Measurements from ENCODE around the gene KCTD5. TPM values are rescaled to one million over a fixed set of nuclear protein-coding genes. Genes with fewer than 3 reads are reported as not detected.

KCTD5 gene
- polyA plus RNA-seq, 1 donor (not counting 4 experiments of a cell fraction or from before 2014, with no cell fraction given), result 29.0 TPM

GRCh38 chr16:2745961-2746360 lies 63.6 kb downstream of the KCTD5 start:
- Histone ChIP-seq H4K20me1 (ENCODE audit: control insufficient read depth, extremely low read depth, insufficient read depth, low read length) (no peaks in the 10 kb centered on the region), H3K36me3 (ENCODE audit: control insufficient read depth in 2 of 2, extremely low read depth in 1 of 2, insufficient read depth in 2 of 2, low read length in 2 of 2) (peaks cover 0 to 2% of the 10 kb centered on the region in 2 experiments), H3K4me1 (ENCODE audit: control insufficient read depth, extremely low read depth, insufficient read depth, low read length) (no peaks in the 10 kb centered on the region), H3K79me2 (ENCODE audit: control insufficient read depth, insufficient read depth, low read length) (no peaks in the 10 kb centered on the region), H3K4me2 (ENCODE audit: control insufficient read depth, extremely low read depth, insufficient read depth, low read depth, low read length) (no peak overlapping the region), H2AFZ (ENCODE audit: control insufficient read depth, low read length) (no peak overlapping the region), H3K9me1 (ENCODE audit: control insufficient read depth, extremely low read depth, insufficient read depth, low read length) (no peaks in the 10 kb centered on the region), H3K27me3 (ENCODE audit: control insufficient read depth, extremely low read depth, insufficient read depth, low read length) (no peaks in the 10 kb centered on the region), H3K27ac (ENCODE audit: control insufficient read depth, insufficient read depth, low read length) (no peak overlapping the region), H3K4me3 (ENCODE audit: control insufficient read depth in 2 of 3, extremely low read depth in 1 of 3, insufficient read depth in 2 of 3, low read depth in 1 of 3, low read length in 3 of 3) (no peak overlapping the region), H3K9ac (ENCODE audit: control insufficient read depth, extremely low read depth, insufficient read depth, low read length) (no peak overlapping the region), H3K9me3 (ENCODE audit: control insufficient read depth, low read depth, low read length) (no peaks in the 10 kb centered on the region)
- TF ChIP-seq EZH2 (IDR thresholded peaks at IDR 0.05; ENCODE audit: low read length), result no peak
- TF ChIP-seq CTCF (optimal IDR thresholded peaks at IDR 0.05 in 1 of 3, IDR thresholded peaks at IDR 0.05 in 1 of 3, conservative IDR thresholded peaks at IDR 0.05 in 1 of 3; ENCODE audit: extremely low read depth in 1 of 3, insufficient read depth in 2 of 3, low read length in 3 of 3), result no peak
- DNase-seq (ENCODE audit: low read depth, low spot score) (no peak), FAIRE-seq (no peak)
- dilution Hi-C loops (cut with MboI; ENCODE audit: extremely low pct_ligation_motif_present, low sequenced_read_pairs), result no loop called here

GRCh38 chr16:2748757-2749455 lies 66.6 kb downstream of the KCTD5 start:
- Histone ChIP-seq H3K9ac (ENCODE audit: control insufficient read depth, extremely low read depth, insufficient read depth, low read length) (no peak overlapping the region), H3K36me3 (ENCODE audit: control insufficient read depth in 2 of 2, extremely low read depth in 1 of 2, insufficient read depth in 2 of 2, low read length in 2 of 2) (peaks cover 0 to 2% of the 10 kb centered on the region in 2 experiments), H3K79me2 (ENCODE audit: control insufficient read depth, insufficient read depth, low read length) (peaks cover 15% of the 10 kb centered on the region), H4K20me1 (ENCODE audit: control insufficient read depth, extremely low read depth, insufficient read depth, low read length) (peaks cover 7% of the 10 kb centered on the region), H3K27me3 (ENCODE audit: control insufficient read depth, extremely low read depth, insufficient read depth, low read length) (no peaks in the 10 kb centered on the region), H3K4me3 (ENCODE audit: control insufficient read depth in 2 of 3, extremely low read depth in 1 of 3, insufficient read depth in 2 of 3, low read depth in 1 of 3, low read length in 3 of 3) (no peak overlapping the region), H3K27ac (ENCODE audit: control insufficient read depth, insufficient read depth, low read length) (no peak overlapping the region), H3K4me1 (ENCODE audit: control insufficient read depth, extremely low read depth, insufficient read depth, low read length) (peaks cover 7% of the 10 kb centered on the region), H3K9me1 (ENCODE audit: control insufficient read depth, extremely low read depth, insufficient read depth, low read length) (no peaks in the 10 kb centered on the region), H3K4me2 (ENCODE audit: control insufficient read depth, extremely low read depth, insufficient read depth, low read depth, low read length) (no peak overlapping the region), H2AFZ (ENCODE audit: control insufficient read depth, low read length) (no peak overlapping the region), H3K9me3 (ENCODE audit: control insufficient read depth, low read depth, low read length) (no peaks in the 10 kb centered on the region)
- DNase-seq (ENCODE audit: low read depth, low spot score) (no peak), FAIRE-seq (no peak)
- dilution Hi-C loops (cut with MboI; ENCODE audit: extremely low pct_ligation_motif_present, low sequenced_read_pairs), result no loop called here
- no peak for TF ChIP-seq EZH2 (IDR thresholded peaks at IDR 0.05; ENCODE audit: low read length)
- TF ChIP-seq CTCF (optimal IDR thresholded peaks at IDR 0.05 in 1 of 3, IDR thresholded peaks at IDR 0.05 in 1 of 3, conservative IDR thresholded peaks at IDR 0.05 in 1 of 3; ENCODE audit: extremely low read depth in 1 of 3, insufficient read depth in 2 of 3, low read length in 3 of 3), result no peak

Measured in keratinocyte (primary cell).